ENCODE measurements around the gene RCN2. TPM values are rescaled to one million over a fixed set of nuclear protein-coding genes. Genes with fewer than 3 reads are reported as not detected.

The RCN2 gene
- total RNA-seq, 1 donor from 2014 or later, result 35.9 TPM

DNA sequence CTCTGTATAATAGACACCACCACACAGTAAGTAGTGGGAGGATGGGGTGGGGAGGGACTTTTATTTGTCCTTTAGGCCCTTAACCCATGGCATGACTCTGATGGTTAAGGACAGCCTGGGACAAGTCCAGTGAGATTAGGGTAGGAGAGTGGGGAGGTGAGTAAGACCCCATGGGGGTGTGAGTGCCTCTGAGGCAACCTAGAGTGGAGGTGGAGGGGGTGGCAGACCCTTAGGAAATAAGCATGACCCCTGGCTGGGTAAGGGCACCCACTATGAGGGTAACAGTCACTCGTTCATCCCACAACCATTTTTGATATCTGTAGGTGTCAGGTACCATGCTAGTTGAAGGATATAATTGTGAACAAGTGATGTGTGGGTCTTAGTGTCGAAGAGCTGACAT is 42.4 kb downstream of the RCN2 start:
- no peak for DNase-seq (ENCODE audit: low read depth in 2 of 2)

DNA sequence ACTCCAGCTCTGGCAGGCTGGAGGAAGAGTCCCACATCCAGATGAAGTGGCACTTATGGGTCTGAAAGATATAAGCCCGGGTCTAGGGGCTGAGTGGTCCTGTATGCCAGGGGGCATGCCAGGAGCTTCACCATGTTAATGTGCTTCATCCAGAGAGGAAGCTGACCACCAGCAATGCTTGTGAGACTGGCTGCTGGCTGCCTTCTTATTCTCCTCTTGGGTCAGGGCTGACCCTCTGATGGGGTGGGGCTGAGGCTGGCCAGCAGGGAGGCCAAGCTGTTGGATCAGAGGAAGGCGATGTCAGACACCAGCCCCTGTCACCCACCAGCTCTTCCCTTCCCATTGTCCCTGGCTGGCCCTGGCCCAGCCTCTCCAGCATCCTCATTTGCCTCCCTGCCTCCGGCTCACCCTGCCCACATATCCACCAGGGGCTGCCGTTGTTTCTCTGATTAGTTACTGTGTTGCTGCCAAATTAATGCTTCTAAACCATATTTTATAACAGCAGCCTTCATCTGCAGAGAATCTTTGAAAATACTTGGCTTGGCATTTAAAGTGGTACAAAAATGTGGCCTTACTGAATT is 43.0 kb downstream of the RCN2 start:
- DNase-seq (ENCODE audit: low read depth in 2 of 2), result no peak

DNA sequence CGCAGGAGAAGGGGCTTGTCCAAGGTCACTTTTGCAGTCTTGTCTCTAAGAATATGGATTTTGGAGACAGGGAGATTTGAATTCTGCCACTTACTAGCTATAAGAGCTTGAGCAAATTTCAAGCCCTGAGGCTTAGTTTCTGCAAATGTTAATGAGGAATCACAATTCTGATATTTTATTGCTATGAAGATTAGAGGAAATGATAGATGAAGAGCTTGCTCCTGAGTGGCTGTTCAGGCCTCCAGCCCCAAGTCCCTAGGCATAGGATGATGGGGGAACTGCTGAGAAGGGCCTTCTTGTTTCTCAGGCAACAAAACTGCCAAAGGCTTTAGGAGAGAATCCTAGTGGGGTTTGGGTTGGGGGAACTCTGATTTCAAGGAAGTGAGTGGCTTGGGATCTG is 44.6 kb downstream of the RCN2 start:
- no peak for DNase-seq (ENCODE audit: low read depth in 2 of 2)

DNA sequence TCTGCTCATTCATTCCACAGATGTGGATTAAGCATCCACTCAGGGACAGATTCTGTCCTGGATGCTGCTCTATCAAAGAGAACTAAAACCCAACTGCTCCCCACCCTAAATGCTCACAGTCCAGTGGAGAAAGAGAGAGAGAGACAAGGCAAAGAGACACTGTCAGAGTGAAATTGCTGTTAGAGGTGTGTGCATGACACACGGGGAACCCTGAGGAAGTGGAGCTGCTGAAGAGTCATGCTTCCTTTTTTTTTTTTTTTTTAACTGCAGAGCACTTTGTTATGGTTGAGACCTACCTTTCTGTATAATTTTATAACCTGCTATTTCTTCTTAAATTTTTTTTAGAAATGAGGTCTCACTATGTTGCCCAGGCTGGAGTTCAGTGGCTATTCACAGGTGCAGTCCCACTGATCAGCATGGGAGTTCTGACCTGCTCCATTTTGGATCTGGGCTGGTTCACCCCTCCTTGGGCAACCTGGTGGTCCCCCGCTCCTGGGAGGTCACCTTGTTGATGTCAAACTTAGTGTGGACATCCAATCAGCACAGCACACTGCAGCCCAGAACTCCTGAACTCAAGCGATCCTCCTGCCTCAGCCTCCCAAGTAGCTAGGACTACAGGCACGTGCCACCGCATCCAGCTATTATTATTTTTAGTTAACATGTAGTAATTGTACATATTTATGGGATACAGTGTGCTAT is 45.2 kb downstream of the RCN2 start:
- DNase-seq (ENCODE audit: low read depth in 2 of 2), result no peak

GRCh38 chr15:76978522-76979330 is 47.2 kb downstream of the RCN2 start:
- no peak for DNase-seq (ENCODE audit: low read depth in 2 of 2)

DNA sequence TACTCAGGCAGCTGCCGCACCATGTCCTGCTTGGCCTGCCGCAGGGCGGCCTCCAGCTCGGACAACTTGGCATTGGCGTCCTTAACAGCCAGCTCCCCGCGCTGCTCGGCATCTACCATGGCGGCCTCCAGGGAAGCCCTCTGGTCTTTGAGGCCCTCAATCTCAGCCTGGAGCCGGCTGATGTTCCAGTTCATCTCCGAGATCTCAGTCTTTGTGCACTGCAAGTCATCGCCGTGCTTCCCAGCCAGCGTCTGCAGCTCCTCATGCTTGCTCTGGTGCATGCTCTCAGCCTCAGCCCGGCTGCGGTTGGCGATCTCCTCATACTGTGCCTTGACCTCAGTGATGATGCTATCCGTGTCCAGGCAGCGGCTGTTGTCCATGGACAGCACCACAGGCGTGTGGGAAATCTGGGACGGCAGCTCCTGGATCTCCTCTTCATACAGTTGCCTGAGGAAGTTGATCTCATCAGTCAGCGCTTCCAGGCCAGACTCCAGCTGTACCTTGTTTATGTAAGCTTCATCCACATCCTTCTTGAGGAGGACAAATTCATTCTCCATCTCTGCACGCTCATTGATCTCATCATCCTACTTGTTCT is 47.9 kb downstream of the RCN2 start:
- DNase-seq (ENCODE audit: low read depth in 2 of 2), result peak in 1 of 2 donors; percentile 23

DNA sequence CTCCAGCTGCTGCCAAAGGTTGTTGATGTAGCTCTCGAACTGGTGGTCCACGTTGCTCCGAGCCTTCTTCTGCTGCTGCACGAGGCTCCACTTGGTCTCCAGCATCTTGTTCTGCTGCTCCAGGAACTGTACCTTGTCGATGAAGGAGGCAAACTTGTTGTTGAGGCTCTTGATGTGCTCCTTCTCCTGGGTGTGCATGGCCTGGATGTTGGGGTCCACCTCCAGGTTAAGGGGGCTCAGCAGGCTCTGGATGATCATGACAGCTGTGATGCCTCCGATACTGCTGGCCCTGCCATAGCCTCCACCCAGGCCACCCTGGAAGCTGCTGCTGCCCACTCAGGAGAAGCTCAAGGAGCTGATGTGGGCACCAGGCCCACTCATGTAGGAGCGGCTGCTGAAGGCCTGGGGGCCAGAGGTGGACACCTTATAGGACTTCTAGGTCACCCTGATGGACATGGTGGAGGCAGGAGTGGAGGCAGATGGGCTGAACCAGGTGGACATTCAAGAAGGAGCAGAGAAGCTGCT is 48.5 kb downstream of the RCN2 start:
- no peak for DNase-seq (ENCODE audit: low read depth in 2 of 2)

DNA sequence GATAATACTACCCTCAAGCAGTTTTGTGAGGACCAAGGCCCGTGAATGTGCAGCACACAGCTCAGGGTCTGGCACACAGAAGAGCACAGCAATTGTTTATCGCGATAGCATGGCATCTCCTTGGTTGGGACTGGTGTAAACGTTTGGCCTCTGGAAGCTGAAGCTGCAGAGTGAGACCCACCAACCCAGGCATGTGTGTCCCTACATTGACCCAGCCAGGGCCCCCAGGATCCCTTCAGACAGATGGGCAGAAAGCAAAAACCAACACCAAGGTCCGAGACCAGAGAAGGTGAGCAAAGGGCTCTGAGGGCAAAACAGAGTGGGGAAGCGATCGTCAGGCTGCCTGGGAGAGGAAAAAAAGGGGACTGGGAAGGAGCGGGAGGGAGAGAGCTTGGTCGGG is 50.8 kb downstream of the RCN2 start:
- DNase-seq (ENCODE audit: low read depth in 2 of 2), result no peak

DNA sequence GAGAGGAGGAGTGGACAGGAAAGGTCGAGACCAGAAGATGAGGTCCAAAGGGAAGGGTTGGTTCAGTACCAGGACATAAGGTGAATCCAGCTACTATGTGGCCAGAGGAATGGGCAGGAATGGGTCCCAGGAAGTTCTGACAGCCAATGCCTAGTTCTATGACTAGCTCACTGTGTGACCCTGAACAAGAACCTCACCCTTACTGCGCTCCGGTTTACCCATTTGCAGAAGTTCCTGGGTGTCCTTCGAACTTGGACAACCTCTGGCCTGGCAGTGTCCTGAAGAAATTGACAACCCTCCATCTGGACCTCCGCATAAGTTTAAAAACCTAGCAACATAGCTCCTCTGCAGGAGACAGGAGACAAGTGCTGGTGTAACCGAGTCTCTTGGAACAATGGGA is 51.2 kb downstream of the RCN2 start:
- DNase-seq (ENCODE audit: low read depth in 2 of 2), result no peak

DNA sequence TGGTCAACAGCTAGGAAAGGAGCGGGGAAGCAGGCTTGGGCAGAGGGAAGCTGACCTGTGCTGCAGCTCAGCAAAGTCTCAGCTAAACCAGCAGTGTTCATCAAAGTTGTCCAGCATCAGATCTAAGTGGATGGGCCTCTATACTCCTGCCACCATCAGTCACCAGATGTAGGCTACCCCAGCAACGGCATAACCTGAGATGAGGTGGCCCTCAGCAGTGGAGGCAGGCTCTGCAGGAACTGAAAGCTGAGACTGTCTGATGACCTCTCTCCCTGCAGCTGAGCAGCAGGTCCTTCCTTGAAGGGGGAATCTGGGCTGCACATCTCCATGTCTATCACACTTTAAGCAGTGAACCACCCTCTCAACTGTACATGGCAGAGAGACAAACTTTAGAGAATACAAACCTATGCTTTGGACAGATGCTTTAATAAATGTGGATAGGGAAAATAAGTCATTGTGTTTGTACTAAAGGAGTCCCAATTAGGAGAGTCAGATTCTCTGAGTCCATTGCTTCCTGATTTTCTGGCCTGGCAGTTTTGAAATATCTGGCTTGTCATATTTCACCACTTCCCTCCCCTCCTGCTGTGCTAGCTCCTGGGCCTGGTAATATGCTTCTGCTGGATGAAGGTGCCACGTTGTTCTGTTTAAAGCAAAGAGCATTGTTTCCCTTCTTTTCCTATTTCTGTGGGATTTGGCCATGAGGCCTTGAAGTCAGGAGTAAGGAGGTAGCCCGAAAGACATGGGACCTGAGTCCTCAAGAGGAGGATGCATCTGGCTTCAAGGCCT is 52.2 kb downstream of the RCN2 start:
- DNase-seq (ENCODE audit: low read depth in 2 of 2), result no peak

DNA sequence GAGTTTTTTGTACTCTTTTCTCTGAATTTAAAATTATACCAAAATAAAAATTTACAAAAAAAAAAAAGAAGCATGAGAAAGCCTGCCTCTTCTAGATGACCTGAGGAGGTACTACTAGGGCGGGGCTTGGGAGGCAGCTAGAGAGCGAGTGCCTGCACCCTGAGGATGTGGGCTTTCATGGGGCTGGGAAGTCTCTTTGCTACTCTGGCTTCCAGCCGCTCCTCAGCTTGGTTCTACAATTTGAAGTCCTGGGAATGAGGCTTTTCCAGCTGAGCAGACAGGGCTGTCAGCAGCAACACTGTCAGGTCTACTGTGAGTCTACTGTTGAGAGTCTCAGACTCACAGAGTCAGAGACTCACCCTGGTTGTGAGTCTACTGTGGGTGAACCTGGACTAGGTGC is 55.2 kb downstream of the RCN2 start:
- DNase-seq (ENCODE audit: low read depth in 2 of 2), result no peak

DNA sequence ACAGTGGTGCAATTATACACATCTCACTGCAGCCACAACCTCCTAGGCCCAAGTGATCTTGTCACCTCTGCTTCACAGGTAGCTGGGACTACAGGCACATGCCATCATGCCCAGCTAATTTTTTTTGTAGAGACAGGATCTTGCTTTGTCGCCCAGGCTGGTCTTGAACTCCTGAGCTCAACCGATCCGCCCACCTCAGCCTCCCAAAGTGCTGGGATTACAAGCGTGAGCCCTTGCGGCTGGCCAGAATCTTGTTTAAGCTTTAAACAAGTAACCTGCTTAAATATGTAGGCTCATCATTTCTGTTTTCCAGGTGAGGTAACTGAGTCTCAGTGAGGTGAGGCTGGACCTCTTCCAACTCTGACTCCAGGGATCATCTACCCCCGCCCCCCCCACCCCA is 55.7 kb downstream of the RCN2 start:
- DNase-seq (ENCODE audit: low read depth in 2 of 2), result no peak

DNA sequence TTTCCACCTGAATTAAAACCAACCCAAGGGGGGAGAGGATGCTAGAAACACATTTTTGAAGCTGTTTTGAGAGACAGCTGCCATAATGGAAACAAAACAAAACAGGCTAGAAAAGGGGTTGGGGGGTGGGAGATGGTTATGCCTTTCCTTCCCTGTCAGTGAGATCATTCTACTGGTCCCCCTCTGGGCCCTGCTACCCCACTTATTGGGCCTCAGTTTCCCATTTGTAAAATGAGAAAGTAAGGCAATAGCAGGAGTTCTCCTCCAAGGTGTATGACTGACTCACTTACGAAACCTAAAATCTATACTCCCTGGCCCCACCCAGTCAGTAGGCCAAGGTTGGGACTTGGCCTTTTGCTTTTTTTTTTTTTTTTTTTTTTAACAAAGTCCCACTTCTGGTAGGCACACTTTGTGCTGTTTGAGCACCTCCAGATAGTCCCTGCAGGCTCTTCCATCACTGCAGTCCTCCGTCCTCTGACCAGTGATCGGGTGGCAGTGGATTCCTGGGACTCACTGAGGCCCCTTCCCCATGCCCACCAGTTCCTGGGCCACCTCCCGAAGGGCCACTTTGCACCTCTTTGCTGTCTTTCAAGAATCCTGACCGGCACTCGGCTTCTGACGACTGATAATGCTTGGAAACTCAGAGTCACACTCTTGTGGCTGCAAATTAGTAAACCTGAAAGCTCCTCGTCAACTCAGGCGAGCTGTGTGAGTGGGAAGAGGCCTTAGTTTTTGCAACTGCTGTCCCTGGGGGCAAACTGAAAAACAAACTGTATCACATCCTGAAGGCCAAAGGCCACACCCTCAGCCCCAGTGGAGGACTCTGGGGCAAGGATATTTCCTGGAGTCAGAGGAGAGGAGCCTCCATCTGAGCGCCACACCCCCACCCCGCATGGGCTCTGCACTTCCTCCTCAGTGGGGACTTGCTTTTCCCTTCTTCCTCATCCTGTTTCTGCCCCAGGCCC is 56.6 kb downstream of the RCN2 start:
- DNase-seq (ENCODE audit: low read depth in 2 of 2), result no peak

DNA sequence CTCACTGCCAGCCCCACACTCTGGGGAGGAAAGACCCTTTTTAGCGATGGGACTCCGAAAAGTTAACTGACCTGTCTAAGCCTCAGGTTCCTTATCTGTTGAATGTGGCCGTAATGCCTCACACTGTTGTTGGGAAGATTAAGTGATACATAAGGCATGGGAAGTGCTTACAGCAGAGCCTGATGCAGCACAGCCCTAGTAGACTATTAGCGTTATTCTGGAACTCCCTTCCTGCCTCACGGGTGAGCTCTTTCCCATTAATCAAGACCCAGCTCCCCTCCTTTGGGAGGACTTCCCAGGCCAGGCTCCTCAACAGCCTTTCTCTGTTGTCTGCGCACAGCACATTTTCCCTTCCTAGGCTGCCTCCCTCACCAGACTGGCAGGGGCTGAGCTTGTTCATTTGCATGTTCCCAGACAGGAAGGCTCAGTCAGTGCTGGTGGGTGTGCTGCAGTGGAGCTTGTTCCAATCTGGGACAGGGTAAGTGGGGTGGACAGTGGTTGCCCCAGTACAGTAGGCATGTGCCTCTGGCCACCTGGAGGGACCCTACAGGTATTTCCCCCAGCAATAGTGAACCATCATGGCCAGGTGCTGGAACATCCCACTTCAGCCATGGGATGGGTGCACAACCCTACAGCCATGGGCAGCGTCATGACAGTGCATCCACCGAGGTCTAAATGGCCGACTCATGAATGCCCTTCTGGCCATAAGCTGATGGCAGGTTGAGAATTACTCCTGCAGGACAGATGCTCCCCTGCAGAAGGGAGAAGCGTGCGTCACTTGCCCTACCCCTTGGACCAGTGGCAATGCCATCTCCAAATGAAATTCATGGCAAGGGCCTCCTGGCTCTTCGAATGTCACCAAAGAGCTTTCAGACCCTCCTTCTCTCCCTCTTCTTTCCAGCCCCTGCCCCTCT is 57.6 kb downstream of the RCN2 start:
- DNase-seq (ENCODE audit: low read depth in 2 of 2), result no peak

DNA sequence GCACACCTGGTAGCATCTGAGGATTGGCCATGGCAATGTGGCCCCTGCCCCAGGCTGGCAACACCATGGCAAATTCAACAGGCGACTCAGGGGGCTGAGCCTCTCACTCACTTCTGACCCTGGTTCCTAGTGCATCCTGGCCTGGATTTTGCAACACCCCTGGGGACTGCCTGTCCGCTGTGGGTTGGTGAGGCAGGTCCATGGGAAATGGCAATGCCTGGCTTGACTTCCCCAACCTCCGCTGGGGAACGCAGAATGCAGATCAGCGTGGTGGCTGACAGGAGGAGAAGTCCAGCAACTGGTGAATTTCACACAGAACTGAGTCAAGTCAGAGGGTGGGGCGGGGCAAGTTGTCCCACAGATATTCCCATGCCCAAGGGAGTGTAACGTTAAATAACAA is 59.5 kb downstream of the RCN2 start:
- no peak for DNase-seq (ENCODE audit: low read depth in 2 of 2)

- no peak for DNase-seq (ENCODE audit: low read depth in 2 of 2)
Observed at GRCh38 chr15:76991741-76992645, 60.4 kb downstream of the RCN2 start.

DNA sequence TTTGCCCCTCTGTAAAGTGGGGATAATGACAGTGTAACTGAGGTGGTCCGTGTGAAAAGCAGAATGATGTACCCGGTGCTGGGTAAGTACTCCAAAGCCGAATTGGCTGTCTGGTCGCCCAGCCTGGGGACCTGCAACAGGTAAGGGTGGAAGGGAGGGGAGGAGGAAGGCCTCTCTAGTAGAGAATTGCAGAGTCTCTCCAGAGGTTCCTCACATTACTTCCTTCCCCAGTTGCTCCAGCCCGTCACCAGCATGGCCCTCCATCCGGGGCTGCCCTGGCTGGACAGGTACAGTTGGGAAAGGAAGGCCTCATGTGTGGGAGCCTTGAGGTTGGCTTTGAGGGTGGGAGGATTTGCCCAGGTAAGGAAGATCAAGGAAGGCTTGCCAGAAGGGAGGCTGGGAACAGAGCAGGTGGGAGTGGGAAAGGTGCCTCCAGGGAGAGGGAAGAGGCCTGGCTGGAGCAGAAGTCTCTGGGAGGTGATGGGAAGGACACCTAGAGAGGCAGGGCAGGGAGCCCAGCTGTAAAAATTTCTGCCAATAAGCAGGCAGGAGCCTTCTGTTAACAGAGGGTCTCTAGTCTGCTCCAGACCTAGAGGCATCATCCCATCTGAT is 61.7 kb downstream of the RCN2 start:
- no peak for DNase-seq (ENCODE audit: low read depth in 2 of 2)

DNA sequence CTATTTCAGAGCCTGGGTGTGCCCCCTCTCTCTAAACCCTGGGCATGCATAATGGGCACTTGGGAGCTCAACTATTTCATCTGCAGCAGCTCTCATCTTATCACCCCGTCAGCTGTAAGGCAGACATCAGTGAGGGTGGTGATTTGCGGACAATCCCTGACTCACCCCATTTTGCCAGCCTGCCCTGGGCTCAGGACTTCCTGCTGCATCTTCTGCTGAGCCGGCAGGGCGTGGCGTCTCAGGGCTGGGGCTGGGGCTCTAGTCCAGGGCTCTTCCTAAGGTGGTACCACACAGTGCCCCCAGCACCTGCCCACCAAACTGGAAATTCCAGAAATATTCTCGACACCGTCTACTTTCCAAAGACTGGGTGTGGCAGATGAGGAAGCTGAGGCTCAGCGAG is 62.5 kb downstream of the RCN2 start:
- no peak for DNase-seq (ENCODE audit: low read depth in 2 of 2)

All from dermis microvascular lymphatic vessel endothelial cell (primary cell).